ENCODE measurements around the gene KCTD2. TPM values are rescaled to one million over a fixed set of nuclear protein-coding genes. Genes with fewer than 3 reads are reported as not detected.

The KCTD2 gene
- total and polyA plus RNA-seq, 9 of the 15 experiments (the other 6 are each of a cell fraction or from before 2014, with no cell fraction given) = 1.7 to 32.9 (median 15.8) TPM

DNA sequence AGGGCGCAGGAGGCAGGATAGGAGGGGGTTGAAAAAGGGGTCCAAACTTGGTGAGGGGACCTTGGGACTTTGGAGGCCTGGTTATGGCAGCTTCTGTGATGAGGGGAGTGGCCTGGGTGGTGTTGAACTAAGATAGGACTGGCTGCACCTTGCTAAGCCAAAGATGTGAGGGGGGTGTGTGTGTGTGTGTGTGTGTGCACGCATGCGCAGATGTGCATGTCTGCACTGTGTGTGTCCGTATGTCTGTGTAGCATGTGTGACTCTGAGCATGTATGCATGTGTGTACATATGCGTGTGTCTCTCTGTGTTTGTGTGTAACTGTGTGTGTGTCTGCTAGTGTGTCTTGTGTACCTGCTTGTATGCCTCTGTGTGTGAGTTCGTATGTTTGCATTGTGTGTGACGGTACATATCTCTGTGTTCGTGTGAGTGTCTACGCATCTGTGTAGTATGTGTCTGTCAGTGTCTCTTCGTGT lies 44.9 kb downstream of the KCTD2 start (continued):
- TF ChIP-seq HDAC6 (IDR thresholded peaks at IDR 0.05; ENCODE audit: low read depth, low read length) (no peak), ETV6 (IDR thresholded peaks at IDR 0.05; ENCODE audit: borderline replicate concordance in 1 of 2, low read depth in 2 of 2, low read length in 1 of 2) (no peak), ETV6 (CRISPR knock-in tag; IDR thresholded peaks at IDR 0.05; ENCODE audit: borderline replicate concordance) (no peak), RB1 (IDR thresholded peaks at IDR 0.05; ENCODE audit: low read depth) (no peak), DPF2 (IDR thresholded peaks at IDR 0.05) (peak; percentile 66), ZNF586 (CRISPR knock-in tag; conservative IDR thresholded peaks at IDR 0.05) (no peak), RHOXF2B (CRISPR knock-in tag; conservative IDR thresholded peaks at IDR 0.05) (no peak), PHF20 (IDR thresholded peaks at IDR 0.05; ENCODE audit: partially characterized antibody) (peak; percentile 71), SIRT6 (IDR thresholded peaks at IDR 0.05; ENCODE audit: low read depth, low read length) (no peak), PCBP1 (IDR thresholded peaks at IDR 0.05; ENCODE audit: low read depth, low read length, poor library complexity, severe bottlenecking) (no peak), SETDB1 (IDR thresholded peaks at IDR 0.05; ENCODE audit: low read length) (no peak), PRPF4 (IDR thresholded peaks at IDR 0.05; ENCODE audit: insufficient read depth, low read depth, low read length, poor library complexity, severe bottlenecking) (no peak), SMARCC2 (IDR thresholded peaks at IDR 0.05; ENCODE audit: low read depth) (no peak), NR2F6 (CRISPR knock-in tag; IDR thresholded peaks at IDR 0.05) (no peak), ZNF134 (CRISPR knock-in tag; conservative IDR thresholded peaks at IDR 0.05) (no peak), SMARCE1 (IDR thresholded peaks at IDR 0.05) (peak; percentile 45; the same call in 1 of the 2 replicates), NCOA1 (IDR thresholded peaks at IDR 0.05; ENCODE audit: low read depth) (peak; percentile 30; the same call in 1 of the 2 replicates), OTX1 (CRISPR knock-in tag; IDR thresholded peaks at IDR 0.05) (no peak)
- TF ChIP-seq, protein P1, sequence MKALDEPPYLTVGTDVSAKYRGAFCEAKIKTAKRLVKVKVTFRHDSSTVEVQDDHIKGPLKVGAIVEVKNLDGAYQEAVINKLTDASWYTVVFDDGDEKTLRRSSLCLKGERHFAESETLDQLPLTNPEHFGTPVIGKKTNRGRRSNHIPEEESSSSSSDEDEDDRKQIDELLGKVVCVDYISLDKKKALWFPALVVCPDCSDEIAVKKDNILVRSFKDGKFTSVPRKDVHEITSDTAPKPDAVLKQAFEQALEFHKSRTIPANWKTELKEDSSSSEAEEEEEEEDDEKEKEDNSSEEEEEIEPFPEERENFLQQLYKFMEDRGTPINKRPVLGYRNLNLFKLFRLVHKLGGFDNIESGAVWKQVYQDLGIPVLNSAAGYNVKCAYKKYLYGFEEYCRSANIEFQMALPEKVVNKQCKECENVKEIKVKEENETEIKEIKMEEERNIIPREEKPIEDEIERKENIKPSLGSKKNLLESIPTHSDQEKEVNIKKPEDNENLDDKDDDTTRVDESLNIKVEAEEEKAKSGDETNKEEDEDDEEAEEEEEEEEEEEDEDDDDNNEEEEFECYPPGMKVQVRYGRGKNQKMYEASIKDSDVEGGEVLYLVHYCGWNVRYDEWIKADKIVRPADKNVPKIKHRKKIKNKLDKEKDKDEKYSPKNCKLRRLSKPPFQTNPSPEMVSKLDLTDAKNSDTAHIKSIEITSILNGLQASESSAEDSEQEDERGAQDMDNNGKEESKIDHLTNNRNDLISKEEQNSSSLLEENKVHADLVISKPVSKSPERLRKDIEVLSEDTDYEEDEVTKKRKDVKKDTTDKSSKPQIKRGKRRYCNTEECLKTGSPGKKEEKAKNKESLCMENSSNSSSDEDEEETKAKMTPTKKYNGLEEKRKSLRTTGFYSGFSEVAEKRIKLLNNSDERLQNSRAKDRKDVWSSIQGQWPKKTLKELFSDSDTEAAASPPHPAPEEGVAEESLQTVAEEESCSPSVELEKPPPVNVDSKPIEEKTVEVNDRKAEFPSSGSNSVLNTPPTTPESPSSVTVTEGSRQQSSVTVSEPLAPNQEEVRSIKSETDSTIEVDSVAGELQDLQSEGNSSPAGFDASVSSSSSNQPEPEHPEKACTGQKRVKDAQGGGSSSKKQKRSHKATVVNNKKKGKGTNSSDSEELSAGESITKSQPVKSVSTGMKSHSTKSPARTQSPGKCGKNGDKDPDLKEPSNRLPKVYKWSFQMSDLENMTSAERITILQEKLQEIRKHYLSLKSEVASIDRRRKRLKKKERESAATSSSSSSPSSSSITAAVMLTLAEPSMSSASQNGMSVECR (CRISPR knock-in tag; IDR thresholded peaks at IDR 0.05) = peak; percentile 64; the same call in 1 of the 2 replicates
- TF ChIP-seq, protein P2, sequence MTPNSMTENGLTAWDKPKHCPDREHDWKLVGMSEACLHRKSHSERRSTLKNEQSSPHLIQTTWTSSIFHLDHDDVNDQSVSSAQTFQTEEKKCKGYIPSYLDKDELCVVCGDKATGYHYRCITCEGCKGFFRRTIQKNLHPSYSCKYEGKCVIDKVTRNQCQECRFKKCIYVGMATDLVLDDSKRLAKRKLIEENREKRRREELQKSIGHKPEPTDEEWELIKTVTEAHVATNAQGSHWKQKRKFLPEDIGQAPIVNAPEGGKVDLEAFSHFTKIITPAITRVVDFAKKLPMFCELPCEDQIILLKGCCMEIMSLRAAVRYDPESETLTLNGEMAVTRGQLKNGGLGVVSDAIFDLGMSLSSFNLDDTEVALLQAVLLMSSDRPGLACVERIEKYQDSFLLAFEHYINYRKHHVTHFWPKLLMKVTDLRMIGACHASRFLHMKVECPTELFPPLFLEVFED (CRISPR knock-in tag; conservative IDR thresholded peaks at IDR 0.05) = 0 out of 2 replicates have a peak, but pooled peaks have one; percentile 7
- TF ChIP-seq, protein P3, sequence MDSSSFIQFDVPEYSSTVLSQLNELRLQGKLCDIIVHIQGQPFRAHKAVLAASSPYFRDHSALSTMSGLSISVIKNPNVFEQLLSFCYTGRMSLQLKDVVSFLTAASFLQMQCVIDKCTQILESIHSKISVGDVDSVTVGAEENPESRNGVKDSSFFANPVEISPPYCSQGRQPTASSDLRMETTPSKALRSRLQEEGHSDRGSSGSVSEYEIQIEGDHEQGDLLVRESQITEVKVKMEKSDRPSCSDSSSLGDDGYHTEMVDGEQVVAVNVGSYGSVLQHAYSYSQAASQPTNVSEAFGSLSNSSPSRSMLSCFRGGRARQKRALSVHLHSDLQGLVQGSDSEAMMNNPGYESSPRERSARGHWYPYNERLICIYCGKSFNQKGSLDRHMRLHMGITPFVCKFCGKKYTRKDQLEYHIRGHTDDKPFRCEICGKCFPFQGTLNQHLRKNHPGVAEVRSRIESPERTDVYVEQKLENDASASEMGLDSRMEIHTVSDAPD (CRISPR knock-in tag; IDR thresholded peaks at IDR 0.05) = no peak
- TF ChIP-seq, protein P4, sequence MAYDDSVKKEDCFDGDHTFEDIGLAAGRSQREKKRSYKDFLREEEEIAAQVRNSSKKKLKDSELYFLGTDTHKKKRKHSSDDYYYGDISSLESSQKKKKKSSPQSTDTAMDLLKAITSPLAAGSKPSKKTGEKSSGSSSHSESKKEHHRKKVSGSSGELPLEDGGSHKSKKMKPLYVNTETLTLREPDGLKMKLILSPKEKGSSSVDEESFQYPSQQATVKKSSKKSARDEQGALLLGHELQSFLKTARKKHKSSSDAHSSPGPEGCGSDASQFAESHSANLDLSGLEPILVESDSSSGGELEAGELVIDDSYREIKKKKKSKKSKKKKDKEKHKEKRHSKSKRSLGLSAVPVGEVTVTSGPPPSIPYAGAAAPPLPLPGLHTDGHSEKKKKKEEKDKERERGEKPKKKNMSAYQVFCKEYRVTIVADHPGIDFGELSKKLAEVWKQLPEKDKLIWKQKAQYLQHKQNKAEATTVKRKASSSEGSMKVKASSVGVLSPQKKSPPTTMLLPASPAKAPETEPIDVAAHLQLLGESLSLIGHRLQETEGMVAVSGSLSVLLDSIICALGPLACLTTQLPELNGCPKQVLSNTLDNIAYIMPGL (CRISPR knock-in tag; IDR thresholded peaks at IDR 0.05) = no peak
